K562 (cell line): ENCODE measurements around the gene PGR. TPM values are rescaled to one million over a fixed set of nuclear protein-coding genes. Genes with fewer than 3 reads are reported as not detected.

Experiments
- KLF6 ChIP-seq: fragments of 250-450 bp; sonication (Bioruptor Pico); IDR thresholded peaks from 2 replicates; pipeline ENCODE4 v1.4.0; 2020; ENCODE audit warnings: mild to moderate bottlenecking, moderate library complexity, borderline replicate concordance
- MTA1 ChIP-seq: fragments of 450-650 bp; IDR thresholded peaks from 2 replicates; pipeline ENCODE4 v1.6.1; 2017; ENCODE audit warnings: borderline replicate concordance
- NR2C2 ChIP-seq, 2 experiments: fragments of 200-800 bp in 1 of 2; sonication (Bioruptor generic) in 1 of 2; sonication (generic) in 1 of 2; formaldehyde crosslinking in 1 of 2; IDR thresholded peaks; 2 replicates each; pipeline versions ENCODE4 v1.6.1 to v1.8.0; 2016 to 2022; ENCODE audit warnings: mild to moderate bottlenecking in 1 of 2, missing compliant biosample characterization in 1 of 2, missing genetic modification characterization in 1 of 2, missing genetic modification reagents in 1 of 2
- POLR2G ChIP-seq: fragments of 200-400 bp; formaldehyde crosslinking; IDR thresholded peaks from 2 replicates; pipeline ENCODE4 v1.6.1; 2017; ENCODE audit warnings: low read depth, mild to moderate bottlenecking, antibody characterized with exemption, low read length, moderate library complexity
- ZBTB43 ChIP-seq: sonication (generic); formaldehyde crosslinking; IDR thresholded peaks from 2 replicates; pipeline ENCODE4 v1.8.0; 2023; ENCODE audit warnings: mild to moderate bottlenecking, missing genetic modification reagents
- ZFX ChIP-seq: sonication (generic); formaldehyde crosslinking; IDR thresholded peaks from 2 replicates; pipeline ENCODE4 v1.8.0; 2022; ENCODE audit warnings: mild to moderate bottlenecking, missing genetic modification reagents, moderate library complexity
- ZNF584 ChIP-seq: fragments of 200-800 bp; sonication (Bioruptor generic); IDR thresholded peaks from 2 replicates; pipeline ENCODE4 v1.6.1; 2016; ENCODE audit warnings: low read depth, mild to moderate bottlenecking, missing genetic modification characterization, missing compliant biosample characterization
- ZNF589 ChIP-seq: fragments of 200-800 bp; sonication (Bioruptor generic); IDR thresholded peaks from 2 replicates; pipeline ENCODE4 v1.6.1; 2016; ENCODE audit warnings: low read depth, missing genetic modification characterization, missing compliant biosample characterization
- ZNF766 ChIP-seq: fragments of 200-800 bp; sonication (Bioruptor generic); conservative IDR thresholded peaks from 2 replicates; pipeline ENCODE4 v1.6.1; 2016; ENCODE audit warnings: missing genetic modification characterization, missing compliant biosample characterization
- polyA plus RNA-seq, 8 experiments: library from polyadenylated mRNA; depleted of rRNA in 4 of 8; stranded (reverse) in 5 of 8; unstranded in 3 of 8; fragments of >200 nt; fragmentation: Nextera tagmentation in 2 of 8; fragmentation: Illumina TruSeq in 1 of 8; extraction: Ambion mirVana in 2 of 8; extraction: Trizol in 1 of 8; gene quantifications; 2 replicates each; pipeline versions ENCODE4 v1.2.1 to v1.2.3, GENCODE V29; 2011 to 2014; ENCODE audit warnings: inconsistent platforms in 1 of 8, missing spikeins in 1 of 8
- total RNA-seq, 7 experiments: library from RNA; depleted of rRNA in 6 of 7; stranded (reverse); fragments of >200 nt in 6 of 7; fragmentation: Illumina TruSeq in 2 of 7; extraction: Trizol in 2 of 7; gene quantifications; 2 replicates each; pipeline versions ENCODE4 v1.2.1 to v1.2.3, GENCODE V29; 2011 to 2021; ENCODE audit warnings: low replicate concordance in 1 of 7
- TF ChIP-seq, protein P1 (sequence below): IDR thresholded peaks from 3 replicates; pipeline ENCODE4 v1.6.1; 2011; ENCODE audit warnings: borderline replicate concordance, mild to moderate bottlenecking; ENCODE audit not compliant: insufficient read length, insufficient read depth
- TF ChIP-seq, protein P2 (sequence below): fragments of 450-650 bp; formaldehyde crosslinking; IDR thresholded peaks from 2 replicates; pipeline ENCODE4 v1.4.0; 2020; ENCODE audit warnings: mild to moderate bottlenecking, moderate library complexity
- TF ChIP-seq, protein P3 (sequence below), 2 experiments: fragments of 200-800 bp in 1 of 2; sonication (Bioruptor generic) in 1 of 2; sonication (generic) in 1 of 2; formaldehyde crosslinking in 1 of 2; IDR thresholded peaks in 1 of 2; conservative IDR thresholded peaks in 1 of 2; 2 replicates each; pipeline versions ENCODE4 v1.5.0 to v1.6.1; 2016 to 2020; ENCODE audit warnings: missing compliant biosample characterization in 1 of 2, missing genetic modification characterization in 1 of 2, missing genetic modification reagents in 1 of 2
- TF ChIP-seq, protein P4 (sequence below): fragments of 250-450 bp; sonication (Bioruptor Pico); IDR thresholded peaks from 2 replicates; pipeline ENCODE4 v1.8.0; 2022; ENCODE audit warnings: moderate library complexity, mild to moderate bottlenecking, inconsistent platforms

The PGR gene
- total and polyA plus RNA-seq, 9 of the 15 experiments (the other 6 are each of a cell fraction or from before 2014, with no cell fraction given): 0.43 to 2.4 (median 1.3) TPM

DNA sequence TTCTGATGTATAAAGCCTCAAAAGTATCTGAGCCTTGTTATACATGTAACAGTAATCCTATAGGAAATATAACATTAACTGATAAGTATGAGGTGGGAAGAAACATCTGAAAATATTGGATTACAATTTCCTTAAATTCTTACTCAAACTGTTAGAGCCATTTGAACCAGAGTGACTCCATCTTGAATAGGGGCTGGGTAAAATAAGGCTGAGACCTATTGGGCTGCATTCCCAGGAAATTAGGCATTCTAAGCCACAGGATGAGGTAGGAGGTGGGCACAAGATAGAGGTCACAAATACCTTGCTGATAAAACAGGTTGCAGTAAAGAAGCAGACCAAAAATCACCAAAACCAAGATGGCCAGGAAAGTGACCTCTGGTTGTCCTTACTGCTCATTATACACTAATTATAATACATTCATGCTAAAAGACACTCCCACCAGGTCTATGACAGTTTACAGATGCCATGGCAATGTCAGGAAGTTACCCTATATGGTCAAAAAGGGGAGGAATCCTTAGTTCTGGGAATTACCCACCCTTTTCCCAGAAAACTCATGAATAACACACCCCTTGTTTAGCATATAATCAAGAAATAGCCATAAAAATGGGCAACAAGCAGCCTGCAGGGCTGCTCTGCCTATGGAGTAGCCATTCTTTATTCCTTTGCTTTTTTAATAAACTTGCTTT lies 114.9 kb downstream of the PGR start (continued):
- TF ChIP-seq, protein P1, sequence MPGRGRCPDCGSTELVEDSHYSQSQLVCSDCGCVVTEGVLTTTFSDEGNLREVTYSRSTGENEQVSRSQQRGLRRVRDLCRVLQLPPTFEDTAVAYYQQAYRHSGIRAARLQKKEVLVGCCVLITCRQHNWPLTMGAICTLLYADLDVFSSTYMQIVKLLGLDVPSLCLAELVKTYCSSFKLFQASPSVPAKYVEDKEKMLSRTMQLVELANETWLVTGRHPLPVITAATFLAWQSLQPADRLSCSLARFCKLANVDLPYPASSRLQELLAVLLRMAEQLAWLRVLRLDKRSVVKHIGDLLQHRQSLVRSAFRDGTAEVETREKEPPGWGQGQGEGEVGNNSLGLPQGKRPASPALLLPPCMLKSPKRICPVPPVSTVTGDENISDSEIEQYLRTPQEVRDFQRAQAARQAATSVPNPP: no peak
- TF ChIP-seq, protein P2, sequence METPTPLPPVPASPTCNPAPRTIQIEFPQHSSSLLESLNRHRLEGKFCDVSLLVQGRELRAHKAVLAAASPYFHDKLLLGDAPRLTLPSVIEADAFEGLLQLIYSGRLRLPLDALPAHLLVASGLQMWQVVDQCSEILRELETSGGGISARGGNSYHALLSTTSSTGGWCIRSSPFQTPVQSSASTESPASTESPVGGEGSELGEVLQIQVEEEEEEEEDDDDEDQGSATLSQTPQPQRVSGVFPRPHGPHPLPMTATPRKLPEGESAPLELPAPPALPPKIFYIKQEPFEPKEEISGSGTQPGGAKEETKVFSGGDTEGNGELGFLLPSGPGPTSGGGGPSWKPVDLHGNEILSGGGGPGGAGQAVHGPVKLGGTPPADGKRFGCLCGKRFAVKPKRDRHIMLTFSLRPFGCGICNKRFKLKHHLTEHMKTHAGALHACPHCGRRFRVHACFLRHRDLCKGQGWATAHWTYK (CRISPR knock-in tag): peak; percentile 70
- TF ChIP-seq ZNF766 (CRISPR knock-in tag): peak; percentile 93
- peak; percentile 84; the same call in 1 of the 2 replicates for TF ChIP-seq KLF6
- TF ChIP-seq, protein P3, sequence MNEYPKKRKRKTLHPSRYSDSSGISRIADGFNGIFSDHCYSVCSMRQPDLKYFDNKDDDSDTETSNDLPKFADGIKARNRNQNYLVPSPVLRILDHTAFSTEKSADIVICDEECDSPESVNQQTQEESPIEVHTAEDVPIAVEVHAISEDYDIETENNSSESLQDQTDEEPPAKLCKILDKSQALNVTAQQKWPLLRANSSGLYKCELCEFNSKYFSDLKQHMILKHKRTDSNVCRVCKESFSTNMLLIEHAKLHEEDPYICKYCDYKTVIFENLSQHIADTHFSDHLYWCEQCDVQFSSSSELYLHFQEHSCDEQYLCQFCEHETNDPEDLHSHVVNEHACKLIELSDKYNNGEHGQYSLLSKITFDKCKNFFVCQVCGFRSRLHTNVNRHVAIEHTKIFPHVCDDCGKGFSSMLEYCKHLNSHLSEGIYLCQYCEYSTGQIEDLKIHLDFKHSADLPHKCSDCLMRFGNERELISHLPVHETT (CRISPR knock-in tag; conservative IDR thresholded peaks at IDR 0.05 in 1 of 2, IDR thresholded peaks at IDR 0.05 in 1 of 2): peak in 1 of 2 experiments; percentile 97; a peak in 2 of 4 replicates
- TF ChIP-seq ZBTB43 (CRISPR knock-in tag): no peak
- no peak for TF ChIP-seq MTA1
- peak; percentile 97 for TF ChIP-seq ZNF584 (CRISPR knock-in tag)
- TF ChIP-seq ZFX (CRISPR knock-in tag): no peak
- TF ChIP-seq POLR2G: no peak
- TF ChIP-seq, protein P4, sequence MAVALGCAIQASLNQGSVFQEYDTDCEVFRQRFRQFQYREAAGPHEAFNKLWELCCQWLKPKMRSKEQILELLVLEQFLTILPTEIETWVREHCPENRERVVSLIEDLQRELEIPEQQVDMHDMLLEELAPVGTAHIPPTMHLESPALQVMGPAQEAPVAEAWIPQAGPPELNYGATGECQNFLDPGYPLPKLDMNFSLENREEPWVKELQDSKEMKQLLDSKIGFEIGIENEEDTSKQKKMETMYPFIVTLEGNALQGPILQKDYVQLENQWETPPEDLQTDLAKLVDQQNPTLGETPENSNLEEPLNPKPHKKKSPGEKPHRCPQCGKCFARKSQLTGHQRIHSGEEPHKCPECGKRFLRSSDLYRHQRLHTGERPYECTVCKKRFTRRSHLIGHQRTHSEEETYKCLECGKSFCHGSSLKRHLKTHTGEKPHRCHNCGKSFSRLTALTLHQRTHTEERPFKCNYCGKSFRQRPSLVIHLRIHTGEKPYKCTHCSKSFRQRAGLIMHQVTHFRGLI: peak; percentile 72; the same call in 1 of the 2 replicates
- TF ChIP-seq ZNF589 (CRISPR knock-in tag): peak; percentile 99
- no peak for TF ChIP-seq NR2C2 (CRISPR knock-in tag; IDR thresholded peaks at IDR 0.05)
- TF ChIP-seq NR2C2 (tag; IDR thresholded peaks at IDR 0.05): peak; percentile 56; the same call in 1 of the 2 replicates
